Neural cell (in vitro differentiated cells): ENCODE results near the gene PPARG. TPM values are rescaled to one million over a fixed set of nuclear protein-coding genes. Genes with fewer than 3 reads are reported as not detected.

Source experiments
- H2AFZ ChIP-seq: fragments of 200-600, 300-800 bp; sonication (generic), shearing (Covaris generic); 2 replicates; pipeline ENCODE4 v1.6.0; 2014; ENCODE audit warnings: low read depth, mild to moderate bottlenecking, antibody characterized with exemption, low read length, moderate library complexity
- H3F3A ChIP-seq: fragments of 200-600 bp; shearing (Covaris generic); 2 replicates; pipeline ENCODE4 v1.6.1; 2016; ENCODE audit warnings: mild to moderate bottlenecking, moderate library complexity, mixed read lengths, antibody characterized with exemption, low read length; ENCODE audit not compliant: insufficient read depth, poor library complexity, severe bottlenecking
- H3K27ac ChIP-seq: fragments of 200-600, 300-800 bp; sonication (generic), shearing (Covaris generic); 2 replicates; pipeline ENCODE4 v1.5.1; 2014; ENCODE audit warnings: mild to moderate bottlenecking, low read length, moderate library complexity
- H3K27me3 ChIP-seq: fragments of 300-800, 200-600 bp; sonication (generic), shearing (Covaris generic); 2 replicates; pipeline ENCODE4 v1.6.0; 2014; ENCODE audit warnings: mild to moderate bottlenecking, low read depth, low read length, moderate library complexity; ENCODE audit not compliant: insufficient read depth
- H3K36me3 ChIP-seq: fragments of 300-800, 200-600 bp; sonication (generic), shearing (Covaris generic); 2 replicates; pipeline ENCODE4 v1.5.1; 2014; ENCODE audit warnings: mild to moderate bottlenecking, antibody characterized with exemption, low read length, moderate library complexity; ENCODE audit not compliant: insufficient read depth
- H3K4me2 ChIP-seq: fragments of 300-800, 200-600 bp; sonication (generic), shearing (Covaris generic); 2 replicates; pipeline ENCODE4 v1.6.0; 2014; ENCODE audit warnings: mild to moderate bottlenecking, low read length
- H3K4me3 ChIP-seq: fragments of 300-800, 200-600 bp; sonication (generic), shearing (Covaris generic); 2 replicates; pipeline ENCODE4 v1.5.1; 2014; ENCODE audit warnings: mild to moderate bottlenecking, low read length, moderate library complexity
- H3K79me2 ChIP-seq: fragments of 200-600 bp; shearing (Covaris generic); replicated peaks from 2 replicates; pipeline ENCODE4 v1.6.0; 2014; ENCODE audit warnings: mild to moderate bottlenecking, low read length, moderate library complexity; ENCODE audit not compliant: insufficient read depth
- H3K9ac ChIP-seq: fragments of 300-800, 200-600 bp; sonication (generic), shearing (Covaris generic); 2 replicates; pipeline ENCODE4 v1.6.1; 2016; ENCODE audit warnings: mild to moderate bottlenecking, low read length, mixed read lengths
- H3K9me2 ChIP-seq: fragments of 200-600 bp; shearing (Covaris generic); 2 replicates; pipeline ENCODE4 v1.6.1; 2016; ENCODE audit warnings: mild to moderate bottlenecking, low read length, mixed read lengths; ENCODE audit not compliant: insufficient read depth
- H3K9me3 ChIP-seq: fragments of 200-600, 300-800 bp; sonication (generic), shearing (Covaris generic); 2 replicates; pipeline ENCODE4 v1.6.1; 2016; ENCODE audit warnings: mild to moderate bottlenecking, mixed run types, low read length, moderate library complexity, mixed read lengths
- H4K20me1 ChIP-seq: fragments of 200-600 bp; shearing (Covaris generic); 2 replicates; pipeline ENCODE4 v1.6.1; 2016; ENCODE audit warnings: mild to moderate bottlenecking, mixed run types; ENCODE audit not compliant: insufficient read depth
- CTCF ChIP-seq: fragments of 450-650 bp; IDR thresholded peaks from 2 replicates; pipeline ENCODE4 v1.5.1; 2014; ENCODE audit warnings: antibody characterized with exemption, mild to moderate bottlenecking, moderate library complexity; ENCODE audit not compliant: poor library complexity, severe bottlenecking
- EP300 ChIP-seq: fragments of 450-650 bp; conservative IDR thresholded peaks from 2 replicates; pipeline ENCODE4 v1.6.1; 2014; ENCODE audit warnings: antibody characterized with exemption, mild to moderate bottlenecking, moderate library complexity; ENCODE audit not compliant: poor library complexity, severe bottlenecking
- EZH2 ChIP-seq: fragments of 200-600, 300-800 bp; shearing (Covaris generic), sonication (generic); IDR thresholded peaks from 2 replicates; pipeline ENCODE4 v1.6.1; 2014; ENCODE audit warnings: antibody characterized with exemption, low read length, borderline replicate concordance, mild to moderate bottlenecking; ENCODE audit not compliant: insufficient read depth, poor library complexity, severe bottlenecking
- MXI1 ChIP-seq: fragments of 450-650 bp; conservative IDR thresholded peaks from 2 replicates; pipeline ENCODE4 v1.6.1; 2014; ENCODE audit warnings: antibody characterized with exemption, mild to moderate bottlenecking; ENCODE audit not compliant: poor library complexity, severe bottlenecking
- POLR2AphosphoS5 ChIP-seq: IDR thresholded peaks from 2 replicates; pipeline ENCODE4 v1.6.1; 2012
- RAD21 ChIP-seq: fragments of 450-650 bp; conservative IDR thresholded peaks from 2 replicates; pipeline ENCODE4 v1.6.1; 2014; ENCODE audit warnings: antibody characterized with exemption, mild to moderate bottlenecking, moderate library complexity
- REST ChIP-seq: IDR thresholded peaks from 2 replicates; pipeline ENCODE4 v1.6.1; 2012; ENCODE audit warnings: borderline replicate concordance
- SMC3 ChIP-seq: fragments of 450-650 bp; conservative IDR thresholded peaks from 2 replicates; pipeline ENCODE4 v1.6.1; 2014; ENCODE audit warnings: antibody characterized with exemption, mild to moderate bottlenecking, moderate library complexity; ENCODE audit not compliant: poor library complexity
- TAF1 ChIP-seq: IDR thresholded peaks from 2 replicates; pipeline ENCODE4 v1.6.1; 2012; ENCODE audit warnings: low read depth
- polyA plus RNA-seq: library from polyadenylated mRNA; depleted of rRNA; stranded (reverse); fragments of >200 nt; gene quantifications from 2 replicates; pipeline ENCODE4 v1.2.3, GENCODE V29; 2014

The PPARG gene
- polyA plus RNA-seq, 1 donor from 2014 or later, result 0.35 TPM

- H3K27ac ChIP-seq, result no peak overlapping the region
- no peaks in the 10 kb centered on the region for H3K27me3 ChIP-seq
- H3K79me2 ChIP-seq, result no peaks in the 10 kb centered on the region
- no peaks in the 10 kb centered on the region for H3K36me3 ChIP-seq
- H2AFZ ChIP-seq, result no peak overlapping the region
- no peaks in the 10 kb centered on the region for H3F3A ChIP-seq
- H4K20me1 ChIP-seq, result no peaks in the 10 kb centered on the region
- no peaks in the 10 kb centered on the region for H3K9me2 ChIP-seq
- no peaks in the 10 kb centered on the region for H3K9me3 ChIP-seq
- no peak overlapping the region for H3K9ac ChIP-seq
- no peak overlapping the region for H3K4me2 ChIP-seq
- no peak for TF ChIP-seq EP300
- TF ChIP-seq RAD21, result no peak
- TF ChIP-seq REST, result no peak
- no peak for TF ChIP-seq TAF1
- no peak for TF ChIP-seq EZH2
- TF ChIP-seq POLR2AphosphoS5, result no peak
- no peak for TF ChIP-seq SMC3
- no peak for TF ChIP-seq MXI1
- TF ChIP-seq CTCF, result no peak
- H3K4me3 ChIP-seq, result no peak overlapping the region
These were observed 29.0 kb downstream of the PPARG start for GRCh38 chr3:12317914-12318313.

- H3F3A ChIP-seq, result no peaks in the 10 kb centered on the region
- H3K27ac ChIP-seq, result no peak overlapping the region
- H3K79me2 ChIP-seq, result no peaks in the 10 kb centered on the region
- H3K27me3 ChIP-seq, result no peaks in the 10 kb centered on the region
- no peak overlapping the region for H3K9ac ChIP-seq
- no peaks in the 10 kb centered on the region for H3K9me3 ChIP-seq
- H2AFZ ChIP-seq, result no peak overlapping the region
- H3K36me3 ChIP-seq, result no peaks in the 10 kb centered on the region
- no peak overlapping the region for H3K4me3 ChIP-seq
- H4K20me1 ChIP-seq, result no peaks in the 10 kb centered on the region
- TF ChIP-seq CTCF (no peak), EZH2 (no peak), MXI1 (no peak), EP300 (no peak), RAD21 (no peak), SMC3 (no peak), TAF1 (no peak), POLR2AphosphoS5 (no peak), REST (no peak)
- no peaks in the 10 kb centered on the region for H3K9me2 ChIP-seq
- no peak overlapping the region for H3K4me2 ChIP-seq
These were observed 30.1 kb downstream of the PPARG start for GRCh38 chr3:12318758-12319621.
